Astrocyte (in vitro differentiated cells and primary cell): Measurements from ENCODE around the gene CDC34. TPM values are rescaled to one million over a fixed set of nuclear protein-coding genes. Genes with fewer than 3 reads are reported as not detected.

Experiments used
- DNase-seq: peaks from one replicate; pipeline ENCODE4 v3.0.0-alpha.2; 2010; ENCODE audit warnings: low read depth
- FAIRE-seq: peaks from 2 replicates; lab custom pipeline; 2011; peaks lifted over from hg19 to GRCh38; lab: Jason Lieb, UNC
- H2AFZ ChIP-seq: 2 replicates; pipeline ENCODE4 v1.6.0; 2012; ENCODE audit warnings: low read depth, low read length, inconsistent platforms
- H3K27ac ChIP-seq: 2 replicates; pipeline ENCODE4 v1.5.1; 2011; ENCODE audit warnings: low read depth, low read length, inconsistent platforms
- H3K27me3 ChIP-seq: 2 replicates; pipeline ENCODE4 v1.6.0; 2011; ENCODE audit warnings: low read length, inconsistent platforms; ENCODE audit not compliant: insufficient read depth
- H3K36me3 ChIP-seq: 2 replicates; pipeline ENCODE4 v1.5.1; 2011; ENCODE audit warnings: low read length, inconsistent platforms; ENCODE audit not compliant: insufficient read depth
- H3K4me1 ChIP-seq: 2 replicates; pipeline ENCODE4 v1.5.1; 2011; ENCODE audit warnings: low read length, inconsistent platforms; ENCODE audit not compliant: insufficient read depth
- H3K4me2 ChIP-seq: 2 replicates; pipeline ENCODE4 v1.6.0; 2012; ENCODE audit warnings: low read length, inconsistent platforms
- H3K4me3 ChIP-seq: 2 replicates; pipeline ENCODE4 v1.5.1; 2011; ENCODE audit warnings: low read depth, mild to moderate bottlenecking, low read length, inconsistent platforms; ENCODE audit not compliant: insufficient read depth
- H3K79me2 ChIP-seq: 2 replicates; pipeline ENCODE4 v1.6.0; 2012; ENCODE audit warnings: mild to moderate bottlenecking, low read length, inconsistent platforms; ENCODE audit not compliant: insufficient read depth
- H3K9ac ChIP-seq: 2 replicates; pipeline ENCODE4 v1.6.0; 2012; ENCODE audit warnings: mild to moderate bottlenecking, low read length, inconsistent platforms
- H3K9me3 ChIP-seq: 2 replicates; pipeline ENCODE4 v1.5.1; 2012; ENCODE audit warnings: low read depth, mild to moderate bottlenecking, low read length, inconsistent platforms; ENCODE audit not compliant: insufficient read depth
- H4K20me1 ChIP-seq: 2 replicates; pipeline ENCODE4 v1.6.0; 2012; ENCODE audit warnings: low read length, inconsistent platforms; ENCODE audit not compliant: insufficient read depth
- H3K27ac Mint-ChIP-seq: one replicate; pipeline ENCODE4 v1.8.0; 2021; ENCODE audit warnings: mild to moderate bottlenecking, mixed read lengths; ENCODE audit not compliant: unreplicated experiment
- H3K27me3 Mint-ChIP-seq: one replicate; pipeline ENCODE4 v1.8.0; 2021; ENCODE audit warnings: low read depth, mixed read lengths; ENCODE audit not compliant: unreplicated experiment
- H3K36me3 Mint-ChIP-seq: one replicate; pipeline ENCODE4 v1.8.0; 2021; ENCODE audit warnings: low read depth, mixed read lengths; ENCODE audit not compliant: unreplicated experiment
- H3K4me1 Mint-ChIP-seq: one replicate; pipeline ENCODE4 v1.8.0; 2021; ENCODE audit warnings: low read depth, mixed read lengths; ENCODE audit not compliant: unreplicated experiment
- H3K4me3 Mint-ChIP-seq: one replicate; pipeline ENCODE4 v1.8.0; 2021; ENCODE audit warnings: mild to moderate bottlenecking, moderate library complexity, mixed read lengths; ENCODE audit not compliant: unreplicated experiment
- H3K9me3 Mint-ChIP-seq: one replicate; pipeline ENCODE4 v1.8.0; 2021; ENCODE audit warnings: mild to moderate bottlenecking, mixed read lengths; ENCODE audit not compliant: unreplicated experiment
- EZH2 ChIP-seq: IDR thresholded peaks from 2 replicates; pipeline ENCODE4 v1.6.1; 2012; ENCODE audit warnings: mild to moderate bottlenecking, low read length, inconsistent platforms; ENCODE audit not compliant: insufficient read depth
- total RNA-seq: library from RNA; stranded (reverse); gene quantifications from 2 replicates; pipeline ENCODE4 v1.2.1, GENCODE V29; 2021
- TF ChIP-seq, protein P1 (sequence below): IDR thresholded peaks from 2 replicates; pipeline ENCODE4 v1.5.1; 2011; ENCODE audit warnings: low read depth, mild to moderate bottlenecking, inconsistent platforms, low read length, moderate library complexity; ENCODE audit not compliant: insufficient read depth

CDC34 gene
- total RNA-seq, 1 donor from 2014 or later: 190 TPM

DNA sequence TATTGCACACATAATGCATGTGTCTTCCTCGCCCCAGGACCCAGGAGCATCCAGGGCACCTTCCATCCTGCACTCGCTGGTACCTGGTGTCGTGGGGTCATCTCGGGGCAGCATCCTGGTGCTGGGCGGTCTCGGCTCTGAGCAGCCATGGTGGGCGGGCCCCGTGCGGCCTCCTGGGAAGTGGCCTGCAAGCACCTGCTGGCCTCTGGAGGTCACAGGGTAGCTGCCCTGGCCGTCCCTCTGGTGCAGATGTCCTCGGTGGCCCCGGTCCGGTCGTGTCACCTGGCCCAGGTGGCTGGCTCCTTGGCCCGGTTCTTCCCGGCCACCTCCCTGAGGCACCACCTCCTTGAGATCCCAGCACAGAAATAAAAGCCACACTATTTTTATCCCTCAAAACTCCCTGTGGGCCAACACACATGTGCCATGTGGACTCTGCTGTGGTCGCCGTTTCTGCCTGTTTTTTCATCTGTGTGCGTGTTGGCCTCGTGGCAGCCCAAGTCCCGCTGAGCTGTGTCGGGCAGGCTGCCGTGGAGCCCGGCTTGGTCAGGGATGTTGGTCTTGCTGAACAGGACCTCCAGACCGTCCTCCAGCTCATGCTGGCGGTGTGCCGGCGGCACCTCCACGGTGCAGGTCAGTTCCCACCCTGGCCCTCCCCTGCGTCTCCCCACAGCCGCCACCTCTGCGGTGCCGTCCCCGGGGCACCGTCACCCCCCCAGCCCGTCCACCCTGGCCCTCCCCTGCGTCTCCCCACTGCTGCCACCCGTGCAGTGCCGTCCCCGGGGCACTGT, 7.3 kb downstream of the CDC34 start:
- Mint-ChIP-seq H3K4me1 (peaks cover 5% of the 10 kb centered on the region), H3K27me3 (no peaks in the 10 kb centered on the region), H3K27ac (no peak overlapping the region), H3K4me3 (no peak overlapping the region), H3K9me3 (no peaks in the 10 kb centered on the region), H3K36me3 (peaks cover 2% of the 10 kb centered on the region)
- H3K9ac ChIP-seq: no peak overlapping the region
- no peaks in the 10 kb centered on the region for H3K9me3 ChIP-seq
- no peaks in the 10 kb centered on the region for H3K27me3 ChIP-seq
- H3K4me1 ChIP-seq: peaks cover 15% of the 10 kb centered on the region
- H3K27ac ChIP-seq: no peak overlapping the region
- no peak overlapping the region for H3K4me2 ChIP-seq
- no peaks in the 10 kb centered on the region for H3K36me3 ChIP-seq
- H2AFZ ChIP-seq: no peak overlapping the region
- H4K20me1 ChIP-seq: peaks cover 57% of the 10 kb centered on the region
- no peak for TF ChIP-seq EZH2
- TF ChIP-seq, protein P1, sequence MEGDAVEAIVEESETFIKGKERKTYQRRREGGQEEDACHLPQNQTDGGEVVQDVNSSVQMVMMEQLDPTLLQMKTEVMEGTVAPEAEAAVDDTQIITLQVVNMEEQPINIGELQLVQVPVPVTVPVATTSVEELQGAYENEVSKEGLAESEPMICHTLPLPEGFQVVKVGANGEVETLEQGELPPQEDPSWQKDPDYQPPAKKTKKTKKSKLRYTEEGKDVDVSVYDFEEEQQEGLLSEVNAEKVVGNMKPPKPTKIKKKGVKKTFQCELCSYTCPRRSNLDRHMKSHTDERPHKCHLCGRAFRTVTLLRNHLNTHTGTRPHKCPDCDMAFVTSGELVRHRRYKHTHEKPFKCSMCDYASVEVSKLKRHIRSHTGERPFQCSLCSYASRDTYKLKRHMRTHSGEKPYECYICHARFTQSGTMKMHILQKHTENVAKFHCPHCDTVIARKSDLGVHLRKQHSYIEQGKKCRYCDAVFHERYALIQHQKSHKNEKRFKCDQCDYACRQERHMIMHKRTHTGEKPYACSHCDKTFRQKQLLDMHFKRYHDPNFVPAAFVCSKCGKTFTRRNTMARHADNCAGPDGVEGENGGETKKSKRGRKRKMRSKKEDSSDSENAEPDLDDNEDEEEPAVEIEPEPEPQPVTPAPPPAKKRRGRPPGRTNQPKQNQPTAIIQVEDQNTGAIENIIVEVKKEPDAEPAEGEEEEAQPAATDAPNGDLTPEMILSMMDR: no peak
- no peak overlapping the region for H3K4me3 ChIP-seq
- no peak for DNase-seq
- H3K79me2 ChIP-seq: peaks cover 44% of the 10 kb centered on the region
- FAIRE-seq: no peak

DNA sequence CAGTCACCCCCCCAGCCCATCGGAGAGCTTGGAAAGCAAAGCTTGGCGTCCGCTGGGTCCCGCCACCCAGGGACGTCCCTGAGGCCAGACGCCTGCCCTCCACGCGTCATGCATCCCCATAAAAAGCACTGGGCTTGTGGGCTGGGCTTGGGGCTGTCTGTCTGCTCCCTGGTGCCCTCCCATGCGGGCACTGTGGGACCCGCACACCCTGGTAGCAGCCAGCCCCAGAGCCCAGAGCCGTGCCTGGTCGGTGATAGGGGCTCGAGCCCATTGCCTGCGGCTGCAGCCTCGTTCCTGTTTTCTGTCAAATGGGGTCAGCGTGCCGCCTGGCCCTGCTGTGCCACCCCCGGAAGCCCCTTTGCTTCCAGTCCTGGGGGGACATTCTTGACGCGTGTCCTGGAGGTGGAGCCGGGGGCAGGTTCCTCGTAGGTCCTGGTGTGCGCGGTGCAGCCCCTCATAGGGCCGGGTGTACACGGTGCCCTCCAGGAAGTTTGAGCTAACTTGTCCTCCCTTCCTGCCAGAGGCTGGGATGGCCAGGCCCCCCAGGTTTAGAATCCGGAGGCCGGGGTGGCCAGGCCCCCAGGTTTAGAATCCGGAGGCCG, 8.0 kb downstream of the CDC34 start:
- Mint-ChIP-seq H3K4me3 (no peak overlapping the region), H3K27me3 (no peaks in the 10 kb centered on the region), H3K4me1 (no peaks in the 10 kb centered on the region), H3K9me3 (no peaks in the 10 kb centered on the region), H3K27ac (no peak overlapping the region), H3K36me3 (peaks cover 2% of the 10 kb centered on the region)
- H4K20me1 ChIP-seq: peaks cover 50% of the 10 kb centered on the region
- peaks cover 10% of the 10 kb centered on the region for H3K4me1 ChIP-seq
- no peak overlapping the region for H3K27ac ChIP-seq
- H2AFZ ChIP-seq: no peak overlapping the region
- no peaks in the 10 kb centered on the region for H3K27me3 ChIP-seq
- H3K79me2 ChIP-seq: peaks cover 37% of the 10 kb centered on the region
- no peaks in the 10 kb centered on the region for H3K36me3 ChIP-seq
- no peak for DNase-seq
- FAIRE-seq: no peak
- H3K4me2 ChIP-seq: no peak overlapping the region
- no peak overlapping the region for H3K9ac ChIP-seq
- no peak overlapping the region for H3K4me3 ChIP-seq
- TF ChIP-seq, protein P1: no peak
- no peak for TF ChIP-seq EZH2
- no peaks in the 10 kb centered on the region for H3K9me3 ChIP-seq
